A549 (cell line): ENCODE results near the gene ADPGK. TPM values are rescaled to one million over a fixed set of nuclear protein-coding genes. Genes with fewer than 3 reads are reported as not detected.
A peak's percentile ranks its signal among the peaks of the same experiment; 100 is the strongest.

Experiments used
- ATAC-seq, 2 experiments: fragments of 200-7000 bp in 1 of 2; fragments of >200 bp in 1 of 2; cut with Nextera tagmentation in 1 of 2; cut with Tn5 transposase in 1 of 2; 3 replicates each; pipeline versions ENCODE4 v1.8.0 to v1.9.1; 2018 to 2020; ENCODE audit warnings: mild to moderate bottlenecking in 1 of 2, moderate library complexity in 1 of 2
- CTCF ChIA-PET: fragments of 300-600 bp; sonication (Branson Sonifier 250); formaldehyde crosslinking; extraction: SDS; loops from one replicate; lab custom pipeline; 2021; ENCODE audit warnings: antibody characterized with exemption, inconsistent platforms; lab: Yijun Ruan, JAX
- POLR2A ChIA-PET: fragments of 350-600 bp; formaldehyde crosslinking; extraction: SDS; loops from one replicate; lab custom pipeline; 2021; ENCODE audit warnings: antibody characterized with exemption, inconsistent platforms; lab: Yijun Ruan, JAX
- DNase-seq, 2 experiments: peaks; one replicate each; pipeline versions ENCODE4 v3.0.0 to v3.0.0-alpha.2; 2011 to 2016; ENCODE audit warnings: low read depth in 1 of 2, low spot score in 1 of 2
- FAIRE-seq: peaks from 2 replicates; lab custom pipeline; 2011; peaks lifted over from hg19 to GRCh38; lab: Jason Lieb, UNC
- H3K27ac ChIP-seq, 2 experiments: fragments of >200 bp; sonication (Bioruptor Twin); formaldehyde crosslinking; 3 replicates each; pipeline ENCODE4 v1.5.1; 2016 to 2017
- H3K4me1 ChIP-seq: fragments of >200 bp; sonication (Bioruptor Twin); formaldehyde crosslinking; 3 replicates; pipeline ENCODE4 v1.6.1; 2016
- H3K4me2 ChIP-seq: fragments of >200 bp; sonication (Bioruptor Twin); formaldehyde crosslinking; 3 replicates; pipeline ENCODE4 v1.6.1; 2016
- H3K4me3 ChIP-seq: fragments of >200 bp; sonication (Bioruptor Twin); formaldehyde crosslinking; 3 replicates; pipeline ENCODE4 v1.5.1; 2016
- H3K9me3 ChIP-seq: fragments of >200 bp; sonication (Bioruptor Twin); formaldehyde crosslinking; 3 replicates; pipeline ENCODE4 v1.6.1; 2016
- CHD2 ChIP-seq: fragments of 150-350 bp; IDR thresholded peaks from 2 replicates; pipeline ENCODE4 v1.6.1; 2014; ENCODE audit warnings: low read length; ENCODE audit not compliant: partially characterized antibody
- EHF ChIP-seq: fragments of 250-450 bp; sonication (Bioruptor Pico); IDR thresholded peaks from 2 replicates; pipeline ENCODE4 v1.5.0; 2020; ENCODE audit warnings: mild to moderate bottlenecking
- EP300 ChIP-seq, 2 experiments: fragments of >200 bp; sonication (Bioruptor Twin); formaldehyde crosslinking; IDR thresholded peaks; 2 replicates in 1 of 2; 3 replicates in 1 of 2; pipeline ENCODE4 v1.6.1; 2016 to 2017
- FOSB ChIP-seq: fragments of 250-450 bp; sonication (Bioruptor Pico); IDR thresholded peaks from 2 replicates; pipeline ENCODE4 v1.5.0; 2020; ENCODE audit warnings: mild to moderate bottlenecking, moderate library complexity
- FOSL2 ChIP-seq, 2 experiments: fragments of 450-650 bp in 1 of 2; fragments of >200 bp in 1 of 2; sonication (Bioruptor Twin) in 1 of 2; formaldehyde crosslinking; IDR thresholded peaks; 2 replicates each; pipeline versions ENCODE4 v1.5.0 to v1.6.1; 2016 to 2020; ENCODE audit warnings: mild to moderate bottlenecking in 1 of 2, moderate library complexity in 1 of 2
- FOXS1 ChIP-seq: fragments of 250-450 bp; sonication (Bioruptor Pico); IDR thresholded peaks from 2 replicates; pipeline ENCODE4 v1.5.0; 2020; ENCODE audit warnings: mild to moderate bottlenecking, moderate library complexity
- HDAC2 ChIP-seq: fragments of 200-600 bp; sonication (generic); IDR thresholded peaks from 2 replicates; pipeline ENCODE4 v1.6.1; 2016
- HMGXB4 ChIP-seq: fragments of 250-450 bp; sonication (Bioruptor Pico); IDR thresholded peaks from 2 replicates; pipeline ENCODE4 v1.5.0; 2021; ENCODE audit warnings: mild to moderate bottlenecking, moderate library complexity, borderline replicate concordance
- HOXB5 ChIP-seq: fragments of 250-450 bp; sonication (Bioruptor Pico); IDR thresholded peaks from 2 replicates; pipeline ENCODE4 v1.5.0; 2020; ENCODE audit warnings: mild to moderate bottlenecking, moderate library complexity
- KDM1A ChIP-seq: fragments of 200-600 bp; sonication (generic); IDR thresholded peaks from 2 replicates; pipeline ENCODE4 v1.6.1; 2016; ENCODE audit warnings: low read depth, mild to moderate bottlenecking
- KDM5A ChIP-seq: fragments of 200-600 bp; sonication (generic); IDR thresholded peaks from 2 replicates; pipeline ENCODE4 v1.6.1; 2016; ENCODE audit warnings: antibody characterized with exemption, mild to moderate bottlenecking
- NFE2L2 ChIP-seq: fragments of 150-350 bp; conservative IDR thresholded peaks from 2 replicates; pipeline ENCODE4 v1.6.1; 2014; ENCODE audit warnings: low read length
- NR3C1 ChIP-seq: fragments of >200 bp; sonication (Bioruptor Twin); formaldehyde crosslinking; IDR thresholded peaks from 3 replicates; pipeline ENCODE4 v1.6.1; 2017
- POLR2A ChIP-seq: IDR thresholded peaks from 2 replicates; pipeline ENCODE4 v1.6.1; 2012; ENCODE audit warnings: mild to moderate bottlenecking, low read length
- RAD21 ChIP-seq, 2 experiments: fragments of >200 bp in 1 of 2; sonication (Bioruptor Twin) in 1 of 2; formaldehyde crosslinking in 1 of 2; IDR thresholded peaks in 1 of 2; conservative IDR thresholded peaks in 1 of 2; 2 replicates in 1 of 2; 3 replicates in 1 of 2; pipeline ENCODE4 v1.6.1; 2012 to 2018; ENCODE audit warnings: inconsistent platforms in 1 of 2
- RCOR1 ChIP-seq: fragments of 150-350 bp; IDR thresholded peaks from 2 replicates; pipeline ENCODE4 v1.6.1; 2014; ENCODE audit warnings: antibody characterized with exemption, low read length, low read depth
- RNF2 ChIP-seq: fragments of 200-600 bp; sonication (generic); IDR thresholded peaks from 2 replicates; pipeline ENCODE4 v1.6.1; 2016; ENCODE audit warnings: low read depth, mild to moderate bottlenecking, antibody characterized with exemption, moderate library complexity, borderline replicate concordance
- SMC3 ChIP-seq: fragments of >200 bp; sonication (Bioruptor Twin); formaldehyde crosslinking; IDR thresholded peaks from 3 replicates; pipeline ENCODE4 v1.6.1; 2018; ENCODE audit warnings: inconsistent platforms
- ZNF302 ChIP-seq: fragments of 250-450 bp; sonication (Bioruptor Pico); IDR thresholded peaks from 2 replicates; pipeline ENCODE4 v1.9.0; 2021; ENCODE audit warnings: inconsistent platforms, mild to moderate bottlenecking, moderate library complexity
- ZSCAN20 ChIP-seq: fragments of 250-450 bp; sonication (Bioruptor Pico); IDR thresholded peaks from 2 replicates; pipeline ENCODE4 v1.8.0; 2022; ENCODE audit warnings: mild to moderate bottlenecking, moderate library complexity
- WGBS: methylation state at CpG from one replicate; pipeline ENCODE4 v1.1.6; 2017; ENCODE audit errors: missing lambda C conversion rate; 5-methylcytosine and 5-hydroxymethylcytosine counted together
- polyA plus RNA-seq, 4 experiments: library from polyadenylated mRNA; depleted of rRNA in 3 of 4; stranded (reverse); fragments of >200 nt; fragmentation: RNase III in 1 of 4; extraction: RNeasy Plus Mini Kit Qiagen cat#74134 plus additional on column Dnase treatment in 1 of 4; gene quantifications; 2 replicates in 3 of 4; 3 replicates in 1 of 4; pipeline ENCODE4 v1.2.3, GENCODE V29; 2011 to 2017
- TF ChIP-seq, protein P1 (sequence below): fragments of 200-600 bp; sonication (generic); IDR thresholded peaks from 2 replicates; pipeline ENCODE4 v1.6.1; 2016; ENCODE audit warnings: antibody characterized with exemption, mild to moderate bottlenecking, moderate library complexity

ADPGK gene
- polyA plus RNA-seq, 2 of the 4 experiments (the other 2 are of a cell fraction): 56.6 to 98.3 TPM

GRCh38 chr15:72774696-72775383, 8.7 kb downstream of the ADPGK start:
- no peaks in the 10 kb centered on the region for H3K9me3 ChIP-seq
- POLR2A ChIA-PET: no interaction called here
- CTCF ChIA-PET: interaction anchor here (1.0 to 2.4 kb wide), 4 partner anchors 11 to 466 kb away, joined by 3 to 8 read pairs (median 4); no protein-coding TSS in a partner anchor
- no peak overlapping the region for H3K4me3 ChIP-seq
- TF ChIP-seq, protein P1, sequence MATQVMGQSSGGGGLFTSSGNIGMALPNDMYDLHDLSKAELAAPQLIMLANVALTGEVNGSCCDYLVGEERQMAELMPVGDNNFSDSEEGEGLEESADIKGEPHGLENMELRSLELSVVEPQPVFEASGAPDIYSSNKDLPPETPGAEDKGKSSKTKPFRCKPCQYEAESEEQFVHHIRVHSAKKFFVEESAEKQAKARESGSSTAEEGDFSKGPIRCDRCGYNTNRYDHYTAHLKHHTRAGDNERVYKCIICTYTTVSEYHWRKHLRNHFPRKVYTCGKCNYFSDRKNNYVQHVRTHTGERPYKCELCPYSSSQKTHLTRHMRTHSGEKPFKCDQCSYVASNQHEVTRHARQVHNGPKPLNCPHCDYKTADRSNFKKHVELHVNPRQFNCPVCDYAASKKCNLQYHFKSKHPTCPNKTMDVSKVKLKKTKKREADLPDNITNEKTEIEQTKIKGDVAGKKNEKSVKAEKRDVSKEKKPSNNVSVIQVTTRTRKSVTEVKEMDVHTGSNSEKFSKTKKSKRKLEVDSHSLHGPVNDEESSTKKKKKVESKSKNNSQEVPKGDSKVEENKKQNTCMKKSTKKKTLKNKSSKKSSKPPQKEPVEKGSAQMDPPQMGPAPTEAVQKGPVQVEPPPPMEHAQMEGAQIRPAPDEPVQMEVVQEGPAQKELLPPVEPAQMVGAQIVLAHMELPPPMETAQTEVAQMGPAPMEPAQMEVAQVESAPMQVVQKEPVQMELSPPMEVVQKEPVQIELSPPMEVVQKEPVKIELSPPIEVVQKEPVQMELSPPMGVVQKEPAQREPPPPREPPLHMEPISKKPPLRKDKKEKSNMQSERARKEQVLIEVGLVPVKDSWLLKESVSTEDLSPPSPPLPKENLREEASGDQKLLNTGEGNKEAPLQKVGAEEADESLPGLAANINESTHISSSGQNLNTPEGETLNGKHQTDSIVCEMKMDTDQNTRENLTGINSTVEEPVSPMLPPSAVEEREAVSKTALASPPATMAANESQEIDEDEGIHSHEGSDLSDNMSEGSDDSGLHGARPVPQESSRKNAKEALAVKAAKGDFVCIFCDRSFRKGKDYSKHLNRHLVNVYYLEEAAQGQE: no peak
- no peak for TF ChIP-seq FOXS1
- TF ChIP-seq FOSB: no peak
- TF ChIP-seq RCOR1: no peak
- no peak for TF ChIP-seq NR3C1
- TF ChIP-seq EP300 (IDR thresholded peaks at IDR 0.05): no peak
- no peak for TF ChIP-seq HMGXB4 (CRISPR knock-in tag)
- TF ChIP-seq POLR2A: no peak
- no peaks in the 10 kb centered on the region for H3K4me1 ChIP-seq
- WGBS: 100% methylated on average over 2 of the region's 2 CpGs
- H3K4me2 ChIP-seq: no peak overlapping the region
- no peak overlapping the region for H3K27ac ChIP-seq
- FAIRE-seq (peak; percentile 28), ATAC-seq (no peak), DNase-seq (no peak)

DNA sequence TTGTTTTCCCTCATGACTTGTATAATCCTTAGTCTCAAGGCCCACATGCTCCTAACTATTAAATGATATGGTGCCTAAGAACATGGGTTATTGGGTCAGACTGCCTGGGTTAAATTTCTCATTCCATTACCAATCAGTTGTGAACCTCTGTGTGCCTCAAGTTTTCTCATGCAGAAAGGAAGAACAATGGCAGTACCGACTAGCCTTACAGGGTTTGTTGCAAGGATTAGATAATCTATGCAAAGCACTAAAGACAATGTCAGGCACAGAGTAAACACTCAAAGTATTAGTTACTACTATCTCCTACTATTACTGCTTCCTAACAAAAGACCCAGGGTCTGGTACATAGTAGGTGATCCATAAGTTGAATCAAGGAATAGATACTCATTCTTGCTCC, 12.2 kb downstream of the ADPGK start:
- TF ChIP-seq FOSB: no peak
- TF ChIP-seq ZNF302 (CRISPR knock-in tag): no peak
- no peak for TF ChIP-seq NR3C1
- no peak for TF ChIP-seq HDAC2
- TF ChIP-seq NFE2L2: no peak
- TF ChIP-seq SMC3: no peak
- TF ChIP-seq KDM1A: no peak
- TF ChIP-seq KDM5A: no peak
- TF ChIP-seq ZSCAN20 (CRISPR knock-in tag): no peak
- no peak for TF ChIP-seq CHD2
- no peak for TF ChIP-seq RNF2
- no peak for TF ChIP-seq HMGXB4 (CRISPR knock-in tag)
- TF ChIP-seq EHF: no peak
- no peak for TF ChIP-seq FOSL2 (IDR thresholded peaks at IDR 0.05)
- TF ChIP-seq FOSL2 (CRISPR knock-in tag; IDR thresholded peaks at IDR 0.05): no peak
- TF ChIP-seq RAD21 (conservative IDR thresholded peaks at IDR 0.05 in 1 of 2, IDR thresholded peaks at IDR 0.05 in 1 of 2): no peak
- TF ChIP-seq HOXB5 (CRISPR knock-in tag): no peak
- TF ChIP-seq, all 56 proteins: peak for 0
- DNase-seq (no peak), ATAC-seq (0 out of 6 replicates have a peak, but pooled peaks of 1 of the 2 experiments have one; percentile 12), FAIRE-seq (peak; percentile 46)
- no peaks in the 10 kb centered on the region for H3K4me1 ChIP-seq
- H3K4me3 ChIP-seq: no peak overlapping the region
- H3K4me2 ChIP-seq: no peak overlapping the region
- POLR2A ChIA-PET: no interaction called here
- WGBS: 88% methylated on average over 1 of the region's 1 CpG
- H3K9me3 ChIP-seq: peaks cover 24% of the 10 kb centered on the region
- no peak overlapping the region for H3K27ac ChIP-seq
- CTCF ChIA-PET: no interaction called here
